H1 (cell line): ENCODE measurements around the gene GLS. TPM values are rescaled to one million over a fixed set of nuclear protein-coding genes. Genes with fewer than 3 reads are reported as not detected.

Source experiments
- CTCF ChIA-PET: fragments of 300-600 bp; sonication (Branson Sonifier 250); formaldehyde crosslinking; loops from one replicate; lab custom pipeline; 2021; ENCODE audit not compliant: partially characterized antibody; lab: Charles Lee
- POLR2A ChIA-PET: fragments of 300-600 bp; sonication (Branson Sonifier 250); formaldehyde crosslinking; loops from one replicate; lab custom pipeline; 2021; ENCODE audit warnings: inconsistent platforms; ENCODE audit not compliant: partially characterized antibody; lab: Charles Lee
- DNase-seq, 2 experiments: peaks; one replicate each; pipeline versions ENCODE4 v3.0.0 to v3.0.0-alpha.2; 2010 to 2022; ENCODE audit warnings: low spot score in 2 of 2, low read depth in 1 of 2, mixed read lengths in 1 of 2
- FAIRE-seq: peaks from 2 replicates; lab custom pipeline; 2011; peaks lifted over from hg19 to GRCh38; lab: Jason Lieb, UNC
- H2AFZ ChIP-seq: 2 replicates; pipeline ENCODE4 v1.8.1; 2012; ENCODE audit warnings: low read length, inconsistent platforms
- H2AK5ac ChIP-seq: 2 replicates; pipeline ENCODE4 v1.6.1; 2013; ENCODE audit warnings: low read depth, low read length
- H2BK120ac ChIP-seq: replicated peaks from 2 replicates; pipeline ENCODE3; 2013; ENCODE audit warnings: low read depth, low read length, inconsistent platforms
- H2BK12ac ChIP-seq: 2 replicates; pipeline ENCODE4 v1.6.1; 2013; ENCODE audit warnings: low read depth, low read length
- H2BK15ac ChIP-seq: 2 replicates; pipeline ENCODE4 v1.6.1; 2013; ENCODE audit warnings: low read length
- H2BK20ac ChIP-seq: 2 replicates; pipeline ENCODE4 v1.6.1; 2013; ENCODE audit warnings: low read length
- H2BK5ac ChIP-seq: 2 replicates; pipeline ENCODE4 v1.6.1; 2013; ENCODE audit warnings: low read depth, low read length
- H3K14ac ChIP-seq: 2 replicates; pipeline ENCODE4 v1.6.1; 2013; ENCODE audit warnings: inconsistent platforms; ENCODE audit not compliant: insufficient read length
- H3K18ac ChIP-seq: 2 replicates; pipeline ENCODE4 v1.6.1; 2013; ENCODE audit warnings: low read length; ENCODE audit errors: extremely low read depth
- H3K23ac ChIP-seq: 2 replicates; pipeline ENCODE4 v1.6.1; 2013; ENCODE audit warnings: inconsistent platforms; ENCODE audit not compliant: insufficient read length
- H3K23me2 ChIP-seq: 2 replicates; pipeline ENCODE4 v1.6.1; 2013; ENCODE audit warnings: low read depth, low read length
- H3K27ac ChIP-seq: 2 replicates; pipeline ENCODE4 v1.6.1; 2011; ENCODE audit warnings: low read depth, low read length, inconsistent platforms
- H3K27me3 ChIP-seq, 4 experiments: replicated peaks in 1 of 4; 1 replicate in 1 of 4; 2 replicates in 3 of 4; pipeline versions ENCODE4 v1.6.1 to v1.8.1; 2011 to 2013; ENCODE audit warnings: low read length in 3 of 4, mild to moderate bottlenecking in 3 of 4, inconsistent platforms in 2 of 4, mixed read lengths in 2 of 4, moderate library complexity in 1 of 4; ENCODE audit not compliant: control insufficient read depth in 3 of 4, insufficient read depth in 3 of 4; ENCODE audit errors: extremely low read depth in 1 of 4
- H3K36me3 ChIP-seq, 4 experiments: 2 replicates each; pipeline versions ENCODE4 v1.6.1 to v1.8.1; 2011 to 2013; ENCODE audit warnings: mild to moderate bottlenecking in 4 of 4, low read length in 3 of 4, moderate library complexity in 2 of 4, control low read depth in 1 of 4, inconsistent platforms in 1 of 4; ENCODE audit not compliant: insufficient read depth in 4 of 4, control insufficient read depth in 2 of 4
- H3K4ac ChIP-seq: replicated peaks from 2 replicates; pipeline ENCODE3; 2013; ENCODE audit warnings: low read length, low read depth, mixed read lengths, inconsistent platforms; ENCODE audit not compliant: insufficient read length
- H3K4me1 ChIP-seq, 4 experiments: replicated peaks in 1 of 4; 1 replicate in 1 of 4; 2 replicates in 3 of 4; pipeline versions ENCODE4 v1.6.1 to v1.8.1; 2011 to 2013; ENCODE audit warnings: low read length in 3 of 4, inconsistent platforms in 2 of 4, mixed read lengths in 1 of 4; ENCODE audit not compliant: insufficient read depth in 4 of 4, control insufficient read depth in 3 of 4
- H3K4me2 ChIP-seq, 2 experiments: 2 replicates each; pipeline versions ENCODE4 v1.6.1 to v1.8.1; 2011 to 2013; ENCODE audit warnings: low read depth in 2 of 2, low read length in 2 of 2, control low read depth in 1 of 2, inconsistent platforms in 1 of 2, mild to moderate bottlenecking in 1 of 2; ENCODE audit not compliant: insufficient read depth in 1 of 2
- H3K4me3 ChIP-seq, 4 experiments: fragments of 200-600, 300-600 bp in 1 of 4; sonication (generic), shearing (Covaris generic), sonication (Bioruptor Twin) in 1 of 4; 2 replicates each; pipeline versions ENCODE4 v1.5.1 to v1.8.1; 2011 to 2016; ENCODE audit warnings: low read length in 4 of 4, low read depth in 3 of 4, control low read depth in 2 of 4, inconsistent platforms in 2 of 4, mild to moderate bottlenecking in 2 of 4, mixed read lengths in 1 of 4, moderate library complexity in 1 of 4; ENCODE audit not compliant: insufficient read depth in 2 of 4; ENCODE audit errors: extremely low read depth in 1 of 4
- H3K56ac ChIP-seq: replicated peaks from 2 replicates; pipeline ENCODE3; 2013; ENCODE audit warnings: low read depth, mild to moderate bottlenecking, mixed read lengths, low read length, inconsistent platforms; ENCODE audit not compliant: insufficient read length
- H3K79me1 ChIP-seq: 2 replicates; pipeline ENCODE4 v1.6.1; 2013; ENCODE audit warnings: low read depth, low read length, control low read depth
- H3K79me2 ChIP-seq, 2 experiments: 2 replicates each; pipeline versions ENCODE4 v1.6.1 to v1.8.1; 2012 to 2013; ENCODE audit warnings: low read length in 2 of 2, mild to moderate bottlenecking in 2 of 2, inconsistent platforms in 1 of 2; ENCODE audit not compliant: insufficient read depth in 2 of 2, control insufficient read depth in 1 of 2
- H3K9ac ChIP-seq, 4 experiments: replicated peaks in 1 of 4; 1 replicate in 1 of 4; 2 replicates in 3 of 4; pipeline versions ENCODE4 v1.6.1 to v1.8.1; 2011 to 2013; ENCODE audit warnings: low read depth in 3 of 4, low read length in 3 of 4, control low read depth in 2 of 4, mild to moderate bottlenecking in 2 of 4, moderate library complexity in 2 of 4, inconsistent platforms in 1 of 4; ENCODE audit errors: extremely low read depth in 1 of 4
- H3K9me3 ChIP-seq, 2 experiments: 2 replicates each; pipeline versions ENCODE4 v1.6.1 to v1.8.1; 2012 to 2013; ENCODE audit warnings: mild to moderate bottlenecking in 2 of 2, moderate library complexity in 2 of 2, control low read depth in 1 of 2, inconsistent platforms in 1 of 2, low read depth in 1 of 2, low read length in 1 of 2, mixed read lengths in 1 of 2; ENCODE audit not compliant: insufficient read depth in 2 of 2
- H4K20me1 ChIP-seq, 2 experiments: replicated peaks in 1 of 2; 2 replicates each; pipeline versions ENCODE3 to v1.8.1; 2011 to 2013; ENCODE audit warnings: inconsistent platforms in 2 of 2, low read length in 2 of 2, mild to moderate bottlenecking in 1 of 2; ENCODE audit not compliant: insufficient read depth in 2 of 2, control insufficient read depth in 1 of 2
- H4K5ac ChIP-seq: 2 replicates; pipeline ENCODE4 v1.6.1; 2013; ENCODE audit warnings: low read length, low read depth, mixed read lengths, inconsistent platforms; ENCODE audit not compliant: insufficient read length
- H4K8ac ChIP-seq: 2 replicates; pipeline ENCODE4 v1.8.0; 2013; ENCODE audit warnings: mild to moderate bottlenecking, moderate library complexity, low read length, inconsistent platforms; ENCODE audit not compliant: insufficient read depth; ENCODE audit errors: extremely low read depth
- H4K91ac ChIP-seq: replicated peaks from 2 replicates; pipeline ENCODE3; 2013; ENCODE audit warnings: low read length, mixed read lengths, inconsistent platforms; ENCODE audit not compliant: insufficient read length
- BCL11A ChIP-seq, 2 experiments: IDR thresholded peaks; one replicate each; pipeline ENCODE4 v1.6.1; 2011; ENCODE audit warnings: low read depth in 2 of 2, low read length in 2 of 2, mild to moderate bottlenecking in 2 of 2
- GABPA ChIP-seq: IDR thresholded peaks from 2 replicates; pipeline ENCODE4 v1.6.1; 2011; ENCODE audit warnings: mild to moderate bottlenecking, low read length, moderate library complexity, borderline replicate concordance; ENCODE audit not compliant: insufficient read depth
- NRF1 ChIP-seq: IDR thresholded peaks from 2 replicates; pipeline ENCODE4 v1.6.1; 2011; ENCODE audit warnings: mild to moderate bottlenecking, low read depth, low read length, improper control_type of control experiment
- SRF ChIP-seq: IDR thresholded peaks from 2 replicates; pipeline ENCODE4 v1.6.1; 2011; ENCODE audit warnings: mild to moderate bottlenecking, low read depth, low read length, moderate library complexity
- SUZ12 ChIP-seq: fragments of 200-600 bp; sonication (generic); IDR thresholded peaks from 2 replicates; pipeline ENCODE4 v1.6.1; 2012; ENCODE audit warnings: mild to moderate bottlenecking, inconsistent platforms, low read length, moderate library complexity, mixed read lengths
- TEAD4 ChIP-seq: IDR thresholded peaks from 2 replicates; pipeline ENCODE4 v1.6.1; 2012; ENCODE audit warnings: low read depth, low read length, inconsistent platforms, mixed read lengths
- WGBS, 2 experiments: shearing (Covaris generic) in 1 of 2; methylation state at CpG; one replicate each; pipeline versions ENCODE4 v1.1.6 to v1.1.7; 2013 to 2015; ENCODE audit warnings: low lambda C conversion rate in 2 of 2, mixed read lengths in 2 of 2, inconsistent platforms in 1 of 2, low coverage in 1 of 2, missing lambda C conversion rate in 1 of 2; ENCODE audit not compliant: insufficient replicate concordance in 2 of 2, insufficient coverage in 1 of 2, insufficient read length in 1 of 2; ENCODE audit errors: extremely low coverage in 1 of 2, missing lambda C conversion rate in 1 of 2; 5-methylcytosine and 5-hydroxymethylcytosine counted together
- polyA plus RNA-seq, 7 experiments: library from polyadenylated mRNA; depleted of rRNA in 3 of 7; stranded (reverse) in 5 of 7; unstranded in 2 of 7; fragments of >200 nt in 5 of 7; fragments of 200-250 nt in 2 of 7; gene quantifications; 1 replicate in 5 of 7; 2 replicates in 1 of 7; 4 replicates in 1 of 7; pipeline versions ENCODE4 v1.2.1 to v1.2.3, GENCODE V29; 2011 to 2013; ENCODE audit warnings: missing spikeins in 2 of 7, mixed read lengths in 2 of 7
- total RNA-seq: library from RNA; stranded (reverse); fragmentation: NEBNext Ultra II Directional; extraction: Animal tissue kit (Norgen Biotek cat#: 25700); gene quantifications from 2 replicates; pipeline ENCODE4 v1.2.1, GENCODE V29; 2021

Gene GLS
- total and polyA plus RNA-seq, 2 of the 8 experiments (the other 6 are each of a cell fraction or from before 2014, with no cell fraction given) = 15.7 to 89.8 TPM

DNA sequence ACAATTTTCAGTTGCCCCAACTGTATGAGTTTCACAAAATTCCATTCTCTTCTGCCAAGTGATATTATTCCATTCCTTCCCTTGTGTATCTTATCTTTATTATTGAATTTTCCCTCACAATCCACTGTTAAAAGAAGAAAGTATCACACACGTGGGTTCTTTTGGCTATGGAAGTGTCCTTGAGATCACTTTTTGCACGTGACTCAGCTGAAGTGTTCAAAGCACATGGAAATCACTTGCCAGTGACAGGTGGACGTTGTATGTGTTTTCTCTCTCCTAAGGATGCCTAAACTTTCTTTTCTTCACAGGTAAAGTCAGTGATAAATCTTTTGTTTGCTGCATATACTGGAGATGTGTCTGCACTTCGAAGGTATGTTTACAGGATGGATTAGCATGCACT lies 72.6 kb downstream of the GLS start:
- no peak overlapping the region for H3K4me3 ChIP-seq
- H3K9me3 ChIP-seq = no peaks in the 10 kb centered on the region
- FAIRE-seq (no peak), DNase-seq (no peak)
- H2AK5ac ChIP-seq = no peak overlapping the region
- H2BK120ac ChIP-seq = no peak overlapping the region
- no peak overlapping the region for H3K56ac ChIP-seq
- WGBS, 2 experiments = 78% methylated on average over 4 of the region's 4 CpGs; no CpG with 5 or more reads in 1 of the 2 experiments
- no peak overlapping the region for H2AFZ ChIP-seq
- no peaks in the 10 kb centered on the region for H3K79me2 ChIP-seq
- no peak overlapping the region for H2BK20ac ChIP-seq
- no peaks in the 10 kb centered on the region for H4K20me1 ChIP-seq
- H2BK12ac ChIP-seq = no peak overlapping the region
- no peaks in the 10 kb centered on the region for H3K79me1 ChIP-seq
- no peak overlapping the region for H4K8ac ChIP-seq
- H3K4me2 ChIP-seq = no peak overlapping the region
- H4K5ac ChIP-seq = no peak overlapping the region
- H3K36me3 ChIP-seq = no peaks in the 10 kb centered on the region
- ChIA-PET CTCF (interaction anchor here (1.2 kb wide), 1 partner anchor 14 kb away, joined by 3 read pairs; no protein-coding TSS in a partner anchor), POLR2A (no interaction called here)
- H3K4me1 ChIP-seq = peaks cover 0 to 3% (median 0%) of the 10 kb centered on the region in 4 experiments; a peak in 1 of 7 replicates
- no peak overlapping the region for H3K14ac ChIP-seq
- no peaks in the 10 kb centered on the region for H3K27me3 ChIP-seq
- no peak overlapping the region for H4K91ac ChIP-seq
- TF ChIP-seq BCL11A (IDR thresholded peaks at IDR 0.05; ENCODE audit: low read depth in 2 of 2, low read length in 2 of 2) = no peak
- no peak for TF ChIP-seq TEAD4
- no peak for TF ChIP-seq SRF
- TF ChIP-seq GABPA = no peak
- TF ChIP-seq SUZ12 = no peak
- TF ChIP-seq NRF1 = no peak
- H3K9ac ChIP-seq = no peak overlapping the region
- H3K23ac ChIP-seq = no peak overlapping the region
- no peak overlapping the region for H2BK5ac ChIP-seq
- H3K23me2 ChIP-seq = no peaks in the 10 kb centered on the region
- no peak overlapping the region for H3K4ac ChIP-seq
- no peak overlapping the region for H2BK15ac ChIP-seq
- H3K18ac ChIP-seq = no peak overlapping the region
- no peak overlapping the region for H3K27ac ChIP-seq
